Natural killer cell (primary cell): ENCODE measurements around the gene TNFSF15. TPM values are rescaled to one million over a fixed set of nuclear protein-coding genes. Genes with fewer than 3 reads are reported as not detected.

Source experiments
- ATAC-seq, 3 donors: fragments of 150-1000 bp in 2 of 3; fragments of 200-7000 bp in 1 of 3; cut with Tn5 transposase; 1 replicate in 1 of 3; 2 replicates in 2 of 3; pipeline ENCODE4 v1.10.0; 2021; ENCODE audit warnings: mild to moderate bottlenecking in 2 of 3, moderate library complexity in 2 of 3
- DNase-seq, 2 donors: peaks; one replicate each; pipeline versions ENCODE4 v3.0.0 to v3.0.0-alpha.2; 2013 to 2021; ENCODE audit warnings: mixed read lengths in 1 of 2
- H3K27ac ChIP-seq: one replicate; pipeline ENCODE4 v1.5.1; 2013; ENCODE audit warnings: mild to moderate bottlenecking, low read length
- H3K27me3 ChIP-seq: one replicate; pipeline ENCODE4 v1.6.1; 2013; ENCODE audit warnings: low read length; ENCODE audit not compliant: control insufficient read depth, insufficient read depth
- H3K36me3 ChIP-seq: one replicate; pipeline ENCODE4 v1.6.1; 2013; ENCODE audit warnings: low read length; ENCODE audit not compliant: control insufficient read depth, insufficient read depth
- H3K4me1 ChIP-seq: one replicate; pipeline ENCODE4 v1.6.1; 2013; ENCODE audit warnings: low read length; ENCODE audit not compliant: control insufficient read depth, insufficient read depth
- H3K4me3 ChIP-seq: one replicate; pipeline ENCODE4 v1.5.1; 2013; ENCODE audit warnings: low read length
- H3K9me3 ChIP-seq: one replicate; pipeline ENCODE4 v1.6.1; 2013; ENCODE audit warnings: low read length; ENCODE audit not compliant: control insufficient read depth, insufficient read depth
- H3K27ac Mint-ChIP-seq, 2 donors: one replicate each; pipeline ENCODE4 v1.8.0; 2022; ENCODE audit warnings: mild to moderate bottlenecking in 2 of 2, mixed read lengths in 2 of 2, moderate library complexity in 1 of 2
- H3K27me3 Mint-ChIP-seq, 2 donors: one replicate each; pipeline ENCODE4 v1.8.0; 2022; ENCODE audit warnings: low read depth in 2 of 2, mixed read lengths in 2 of 2
- H3K36me3 Mint-ChIP-seq: one replicate; pipeline ENCODE4 v1.8.0; 2022; ENCODE audit warnings: mixed read lengths
- H3K4me1 Mint-ChIP-seq, 2 donors: one replicate each; pipeline ENCODE4 v1.8.0; 2022; ENCODE audit warnings: mixed read lengths in 2 of 2
- H3K4me3 Mint-ChIP-seq: one replicate; pipeline ENCODE4 v1.8.0; 2022; ENCODE audit warnings: mild to moderate bottlenecking, moderate library complexity, mixed read lengths
- H3K9me3 Mint-ChIP-seq, 2 donors: one replicate each; pipeline ENCODE4 v1.8.0; 2022; ENCODE audit warnings: mixed read lengths in 2 of 2
- CTCF ChIP-seq: fragments of 200-600 bp; IDR thresholded peaks from one replicate; pipeline ENCODE4 v1.8.0; 2022; ENCODE audit warnings: antibody characterized with exemption
- WGBS: methylation state at CpG from one replicate; pipeline ENCODE4 v1.1.7; 2013; ENCODE audit warnings: missing lambda C conversion rate; ENCODE audit not compliant: insufficient coverage; 5-methylcytosine and 5-hydroxymethylcytosine counted together
- intact Hi-C: fragments of 100-400 bp; cut with micrococcal nuclease; formaldehyde crosslinking; loops from one replicate; pipeline ENCODE4 v1.14.2; 2022
- total RNA-seq, 4 donors: library from RNA; stranded (reverse); fragments of 120-200 nt in 1 of 4; gene quantifications; one replicate each; pipeline versions ENCODE4 v1.2.3 to v1.2.4, GENCODE V29; 2013 to 2022

Gene TNFSF15
- total RNA-seq, 3 donors from 2014 or later (not counting 1 experiment from before 2014, with no cell fraction given) = not detected

- H3K27me3 Mint-ChIP-seq = peaks cover 2 to 5% of the 10 kb centered on the region in 2 donors
- H3K36me3 ChIP-seq = no peaks in the 10 kb centered on the region
Measured at GRCh38 chr9:114834386-114834785, 28.5 kb upstream of the TNFSF15 start.

GRCh38 chr9:114830546-114830945 lies 24.7 kb upstream of the TNFSF15 start:
- peaks cover 5 to 6% of the 10 kb centered on the region in 2 donors for H3K27me3 Mint-ChIP-seq
- intact Hi-C loops = no loop called here
- H3K4me3 ChIP-seq = no peak overlapping the region
- H3K9me3 ChIP-seq = no peaks in the 10 kb centered on the region
- H3K36me3 Mint-ChIP-seq = no peaks in the 10 kb centered on the region
- no peak for ATAC-seq
- no peaks in the 10 kb centered on the region for H3K4me1 Mint-ChIP-seq
- no peaks in the 10 kb centered on the region for H3K36me3 ChIP-seq
- TF ChIP-seq CTCF = no peak
- WGBS = 100% methylated on average over 1 of the region's 1 CpG
- H3K27me3 ChIP-seq = no peaks in the 10 kb centered on the region
- H3K4me1 ChIP-seq = no peaks in the 10 kb centered on the region
- no peaks in the 10 kb centered on the region for H3K9me3 Mint-ChIP-seq
- no peak overlapping the region for H3K27ac Mint-ChIP-seq
- no peak overlapping the region for H3K4me3 Mint-ChIP-seq
- no peak overlapping the region for H3K27ac ChIP-seq
- no peak for DNase-seq

More at GRCh38 chr9:114834386-114834785, 28.5 kb upstream of the TNFSF15 start:
- Mint-ChIP-seq H3K36me3 (no peaks in the 10 kb centered on the region), H3K9me3 (no peaks in the 10 kb centered on the region), H3K27ac (no peak overlapping the region), H3K4me1 (peaks cover 7 to 8% of the 10 kb centered on the region in 2 donors), H3K4me3 (no peak overlapping the region)
- no peaks in the 10 kb centered on the region for H3K27me3 ChIP-seq
- H3K9me3 ChIP-seq = no peaks in the 10 kb centered on the region
- H3K4me3 ChIP-seq = no peak overlapping the region
- DNase-seq (no peak), ATAC-seq (no peak)
- TF ChIP-seq CTCF = no peak
- H3K27ac ChIP-seq = no peak overlapping the region
- no peaks in the 10 kb centered on the region for H3K4me1 ChIP-seq
- intact Hi-C loops = no loop called here

GRCh38 chr9:114829574-114830440 lies 24.0 kb upstream of the TNFSF15 start:
- WGBS = 78% methylated on average over 2 of the region's 3 CpGs
- Mint-ChIP-seq H3K4me1 (no peaks in the 10 kb centered on the region), H3K27me3 (peaks cover 5 to 6% of the 10 kb centered on the region in 2 donors), H3K9me3 (no peaks in the 10 kb centered on the region), H3K4me3 (no peak overlapping the region), H3K36me3 (no peaks in the 10 kb centered on the region), H3K27ac (no peak overlapping the region)
- Histone ChIP-seq H3K4me1 (no peaks in the 10 kb centered on the region), H3K9me3 (no peaks in the 10 kb centered on the region), H3K27me3 (no peaks in the 10 kb centered on the region), H3K36me3 (no peaks in the 10 kb centered on the region), H3K27ac (no peak overlapping the region), H3K4me3 (no peak overlapping the region)
- no peak for TF ChIP-seq CTCF
- intact Hi-C loops = no loop called here
- DNase-seq (no peak), ATAC-seq (no peak)

GRCh38 chr9:114828303-114828650 lies 22.4 kb upstream of the TNFSF15 start:
- H3K27me3 Mint-ChIP-seq = peaks cover 5 to 6% of the 10 kb centered on the region in 2 donors
- intact Hi-C loops = no loop called here
- no peak for DNase-seq
- Histone ChIP-seq H3K4me3 (no peak overlapping the region), H3K27me3 (no peaks in the 10 kb centered on the region), H3K27ac (no peak overlapping the region), H3K9me3 (no peaks in the 10 kb centered on the region), H3K4me1 (no peaks in the 10 kb centered on the region), H3K36me3 (no peaks in the 10 kb centered on the region)
- H3K4me3 Mint-ChIP-seq = no peak overlapping the region
- no peaks in the 10 kb centered on the region for H3K36me3 Mint-ChIP-seq
- no peak for ATAC-seq
- no peak overlapping the region for H3K27ac Mint-ChIP-seq
- H3K9me3 Mint-ChIP-seq = no peaks in the 10 kb centered on the region
- no peaks in the 10 kb centered on the region for H3K4me1 Mint-ChIP-seq
- TF ChIP-seq CTCF = no peak
- 76% methylated on average over 2 of the region's 3 CpGs for WGBS
